HFFc6 (cell line): Measurements from ENCODE around the gene RAI1. TPM values are rescaled to one million over a fixed set of nuclear protein-coding genes. Genes with fewer than 3 reads are reported as not detected.
"Not testable (repeated sequence)": the region's sequence is repeated elsewhere in the genome, so short reads cannot be mapped to it uniquely, and the experiment has no call there.

Experiments
- DNase-seq: peaks from one replicate; pipeline ENCODE4 v3.0.0-alpha.2; 2018
- H3K27ac Mint-ChIP-seq: 2 replicates; pipeline ENCODE4 v1.8.0; 2020; ENCODE audit warnings: mild to moderate bottlenecking, mixed read lengths
- H3K27me3 Mint-ChIP-seq: 2 replicates; pipeline ENCODE4 v1.8.0; 2021; ENCODE audit warnings: mild to moderate bottlenecking, moderate library complexity, mixed read lengths; ENCODE audit not compliant: insufficient read depth
- H3K36me3 Mint-ChIP-seq: 2 replicates; pipeline ENCODE4 v1.8.0; 2021; ENCODE audit warnings: low read depth, mixed read lengths
- H3K4me1 Mint-ChIP-seq: 2 replicates; pipeline ENCODE4 v1.8.0; 2020; ENCODE audit warnings: low read depth, mixed read lengths
- H3K4me3 Mint-ChIP-seq: 2 replicates; pipeline ENCODE4 v1.8.0; 2020; ENCODE audit warnings: mild to moderate bottlenecking, moderate library complexity, mixed read lengths
- H3K9me3 Mint-ChIP-seq: 2 replicates; pipeline ENCODE4 v1.8.0; 2020; ENCODE audit warnings: mild to moderate bottlenecking, mixed read lengths
- long read RNA-seq: library from polyadenylated mRNA; unstranded; transcript quantifications from one replicate; pipeline ENCODE4 v2.0.0, GENCODE V29; 2019
- total RNA-seq, 6 experiments: library from RNA; stranded (reverse); fragmentation: NEBNext Ultra II Directional; extraction: Animal tissue kit (Norgen Biotek cat#: 25700); gene quantifications; 2 replicates in 1 of 6; 3 replicates in 5 of 6; pipeline ENCODE4 v1.2.3, GENCODE V29; 2021
- TF ChIP-seq, protein P1 (sequence below): fragments of 200-600 bp; sonication (generic); IDR thresholded peaks from 2 replicates; pipeline ENCODE4 v1.5.0; 2021; ENCODE audit warnings: antibody characterized with exemption, mild to moderate bottlenecking

RAI1 gene, protein sequence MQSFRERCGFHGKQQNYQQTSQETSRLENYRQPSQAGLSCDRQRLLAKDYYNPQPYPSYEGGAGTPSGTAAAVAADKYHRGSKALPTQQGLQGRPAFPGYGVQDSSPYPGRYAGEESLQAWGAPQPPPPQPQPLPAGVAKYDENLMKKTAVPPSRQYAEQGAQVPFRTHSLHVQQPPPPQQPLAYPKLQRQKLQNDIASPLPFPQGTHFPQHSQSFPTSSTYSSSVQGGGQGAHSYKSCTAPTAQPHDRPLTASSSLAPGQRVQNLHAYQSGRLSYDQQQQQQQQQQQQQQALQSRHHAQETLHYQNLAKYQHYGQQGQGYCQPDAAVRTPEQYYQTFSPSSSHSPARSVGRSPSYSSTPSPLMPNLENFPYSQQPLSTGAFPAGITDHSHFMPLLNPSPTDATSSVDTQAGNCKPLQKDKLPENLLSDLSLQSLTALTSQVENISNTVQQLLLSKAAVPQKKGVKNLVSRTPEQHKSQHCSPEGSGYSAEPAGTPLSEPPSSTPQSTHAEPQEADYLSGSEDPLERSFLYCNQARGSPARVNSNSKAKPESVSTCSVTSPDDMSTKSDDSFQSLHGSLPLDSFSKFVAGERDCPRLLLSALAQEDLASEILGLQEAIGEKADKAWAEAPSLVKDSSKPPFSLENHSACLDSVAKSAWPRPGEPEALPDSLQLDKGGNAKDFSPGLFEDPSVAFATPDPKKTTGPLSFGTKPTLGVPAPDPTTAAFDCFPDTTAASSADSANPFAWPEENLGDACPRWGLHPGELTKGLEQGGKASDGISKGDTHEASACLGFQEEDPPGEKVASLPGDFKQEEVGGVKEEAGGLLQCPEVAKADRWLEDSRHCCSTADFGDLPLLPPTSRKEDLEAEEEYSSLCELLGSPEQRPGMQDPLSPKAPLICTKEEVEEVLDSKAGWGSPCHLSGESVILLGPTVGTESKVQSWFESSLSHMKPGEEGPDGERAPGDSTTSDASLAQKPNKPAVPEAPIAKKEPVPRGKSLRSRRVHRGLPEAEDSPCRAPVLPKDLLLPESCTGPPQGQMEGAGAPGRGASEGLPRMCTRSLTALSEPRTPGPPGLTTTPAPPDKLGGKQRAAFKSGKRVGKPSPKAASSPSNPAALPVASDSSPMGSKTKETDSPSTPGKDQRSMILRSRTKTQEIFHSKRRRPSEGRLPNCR (N-terminal part only)
- total RNA-seq = 10 to 100 TPM; 26.9 to 29.3 (median 29.0) TPM
- long read RNA-seq, partial matches to known transcripts = 5 of 14 reads
- long read RNA-seq, other reads (novel, unspliced or antisense) = 8 of 14 reads

DNA sequence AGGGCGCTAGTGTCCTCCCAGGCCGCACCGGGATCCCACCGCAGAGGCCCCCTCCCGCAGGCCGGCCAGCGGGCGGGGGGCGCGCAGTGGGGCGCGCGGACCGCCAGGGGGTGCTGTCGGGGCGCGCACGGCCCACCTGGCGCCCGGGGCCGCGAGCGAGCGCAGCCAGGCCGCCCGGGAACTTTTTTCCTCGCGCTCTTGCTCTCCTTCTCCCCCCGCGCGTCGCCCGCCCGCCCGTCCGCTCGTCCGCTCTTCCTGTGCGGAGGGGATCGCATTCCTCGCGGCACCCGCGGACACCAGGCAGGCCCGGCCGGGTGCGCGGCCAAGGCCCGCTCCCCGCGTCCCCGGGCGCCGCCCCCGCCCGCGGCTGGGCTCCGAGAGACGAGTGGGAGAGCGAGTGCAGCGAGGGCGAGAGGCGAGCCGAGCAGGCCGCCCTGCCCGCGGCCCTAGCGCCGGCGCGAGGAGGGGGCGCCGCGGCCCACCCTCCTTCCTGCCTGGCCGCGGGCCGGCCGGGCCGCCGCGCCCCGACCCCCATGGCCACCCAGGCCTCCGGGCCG, at the start of gene RAI1:
TSS of gene RAI1 (plus strand) at position 272 of the 557 bp plus-strand sequence. CDS start 111,491 bp downstream, outside the sequence.
- H3K4me1 Mint-ChIP-seq = peaks cover 43% of the 10 kb centered on the region
- peak; percentile 77 for DNase-seq
- peak within 1 kb of the TSS; percentile 89 for H3K27ac Mint-ChIP-seq
- TF ChIP-seq, protein P1, sequence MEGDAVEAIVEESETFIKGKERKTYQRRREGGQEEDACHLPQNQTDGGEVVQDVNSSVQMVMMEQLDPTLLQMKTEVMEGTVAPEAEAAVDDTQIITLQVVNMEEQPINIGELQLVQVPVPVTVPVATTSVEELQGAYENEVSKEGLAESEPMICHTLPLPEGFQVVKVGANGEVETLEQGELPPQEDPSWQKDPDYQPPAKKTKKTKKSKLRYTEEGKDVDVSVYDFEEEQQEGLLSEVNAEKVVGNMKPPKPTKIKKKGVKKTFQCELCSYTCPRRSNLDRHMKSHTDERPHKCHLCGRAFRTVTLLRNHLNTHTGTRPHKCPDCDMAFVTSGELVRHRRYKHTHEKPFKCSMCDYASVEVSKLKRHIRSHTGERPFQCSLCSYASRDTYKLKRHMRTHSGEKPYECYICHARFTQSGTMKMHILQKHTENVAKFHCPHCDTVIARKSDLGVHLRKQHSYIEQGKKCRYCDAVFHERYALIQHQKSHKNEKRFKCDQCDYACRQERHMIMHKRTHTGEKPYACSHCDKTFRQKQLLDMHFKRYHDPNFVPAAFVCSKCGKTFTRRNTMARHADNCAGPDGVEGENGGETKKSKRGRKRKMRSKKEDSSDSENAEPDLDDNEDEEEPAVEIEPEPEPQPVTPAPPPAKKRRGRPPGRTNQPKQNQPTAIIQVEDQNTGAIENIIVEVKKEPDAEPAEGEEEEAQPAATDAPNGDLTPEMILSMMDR = peak; percentile 77
- no peaks in the 10 kb centered on the region for H3K9me3 Mint-ChIP-seq
- H3K4me3 Mint-ChIP-seq = peak within 1 kb of the TSS; percentile 93
- H3K27me3 Mint-ChIP-seq = peaks cover 3% of the 10 kb centered on the region
- H3K36me3 Mint-ChIP-seq = no peaks in the 10 kb centered on the region

DNA sequence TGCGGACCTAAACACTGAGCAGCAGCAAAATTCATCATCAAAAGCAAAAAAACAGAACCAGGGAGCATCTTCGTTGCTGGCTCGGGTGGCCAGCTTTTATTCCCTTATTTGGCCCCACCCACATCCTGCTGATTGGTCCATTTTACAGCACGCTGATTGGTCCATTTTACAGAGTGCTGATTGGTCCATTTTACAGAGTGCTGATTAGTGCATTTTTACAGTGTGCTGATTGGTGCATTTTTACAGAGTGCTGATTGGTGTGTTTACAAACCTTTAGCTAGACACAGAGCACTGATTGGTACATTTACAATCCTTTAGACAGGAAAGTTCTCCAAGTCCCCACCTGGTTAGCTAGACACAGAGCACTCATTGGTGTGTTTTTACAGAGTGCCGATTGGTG, 48.6 kb upstream of the RAI1 start:
- not testable (repeated sequence) for H3K36me3 Mint-ChIP-seq, DNase-seq

DNA sequence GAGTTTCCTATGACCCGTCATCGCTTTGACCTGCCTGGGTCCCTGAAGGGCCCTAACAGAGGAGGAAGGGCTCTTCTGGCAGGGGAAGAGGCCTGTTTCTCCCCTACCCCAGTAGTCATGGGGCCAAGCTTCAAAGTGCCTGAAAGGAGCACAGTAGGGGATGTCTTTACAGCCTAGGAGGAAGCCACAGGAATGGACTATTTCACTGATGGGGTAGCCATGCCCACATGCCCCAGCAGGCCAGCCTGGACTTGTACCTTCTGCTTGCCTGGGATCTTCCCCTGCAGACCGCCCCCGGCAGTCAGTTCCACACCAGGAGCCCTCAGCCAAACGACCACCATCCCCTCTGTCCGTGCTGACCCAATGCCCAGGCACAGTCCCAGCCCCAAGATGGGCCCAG, 47.9 kb upstream of the RAI1 start:
- no peak overlapping the region for H3K27ac Mint-ChIP-seq
- peaks cover 4% of the 10 kb centered on the region; the same call in 1 of the 2 replicates for H3K4me1 Mint-ChIP-seq
- no peak for DNase-seq
- H3K4me3 Mint-ChIP-seq = no peak overlapping the region
- H3K36me3 Mint-ChIP-seq = peaks cover 8% of the 10 kb centered on the region; the same call in 1 of the 2 replicates
- TF ChIP-seq, protein P1 = no peak
- H3K9me3 Mint-ChIP-seq = peaks cover 14% of the 10 kb centered on the region
- H3K27me3 Mint-ChIP-seq = peaks cover 47% of the 10 kb centered on the region

More for the DNA sequence above, 48.6 kb upstream of the RAI1 start:
- peaks cover 46% of the 10 kb centered on the region for H3K27me3 Mint-ChIP-seq
- H3K4me1 Mint-ChIP-seq, H3K27ac Mint-ChIP-seq, H3K4me3 Mint-ChIP-seq: not testable (repeated sequence)
- H3K9me3 Mint-ChIP-seq = peaks cover 14% of the 10 kb centered on the region

DNA sequence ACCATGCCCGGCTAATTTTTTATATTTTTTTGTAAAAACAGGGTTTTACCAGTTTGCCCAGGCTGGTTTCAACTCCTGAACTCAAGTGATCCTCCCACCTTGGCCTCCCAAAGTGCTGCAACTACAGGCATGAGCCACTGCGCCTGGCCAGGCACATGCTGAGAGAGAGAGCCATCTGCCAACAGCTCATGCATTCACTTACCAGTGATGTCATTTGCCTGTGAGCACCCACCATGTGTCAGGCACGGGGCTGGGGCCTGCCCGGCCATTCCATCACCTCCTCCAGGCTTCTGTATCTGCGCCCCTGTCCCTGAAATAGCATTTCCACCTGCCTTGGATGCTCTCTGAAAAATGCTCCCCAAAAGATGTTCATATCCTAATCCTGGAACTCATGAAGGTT, 46.1 kb upstream of the RAI1 start:
- TF ChIP-seq, protein P1 = no peak
- H3K27ac Mint-ChIP-seq = no peak overlapping the region
- H3K27me3 Mint-ChIP-seq = peaks cover 41% of the 10 kb centered on the region
- no peaks in the 10 kb centered on the region for H3K4me1 Mint-ChIP-seq
- no peak for DNase-seq
- peaks cover 14% of the 10 kb centered on the region for H3K9me3 Mint-ChIP-seq
- peaks cover 8% of the 10 kb centered on the region; the same call in 1 of the 2 replicates for H3K36me3 Mint-ChIP-seq
- no peak overlapping the region for H3K4me3 Mint-ChIP-seq

DNA sequence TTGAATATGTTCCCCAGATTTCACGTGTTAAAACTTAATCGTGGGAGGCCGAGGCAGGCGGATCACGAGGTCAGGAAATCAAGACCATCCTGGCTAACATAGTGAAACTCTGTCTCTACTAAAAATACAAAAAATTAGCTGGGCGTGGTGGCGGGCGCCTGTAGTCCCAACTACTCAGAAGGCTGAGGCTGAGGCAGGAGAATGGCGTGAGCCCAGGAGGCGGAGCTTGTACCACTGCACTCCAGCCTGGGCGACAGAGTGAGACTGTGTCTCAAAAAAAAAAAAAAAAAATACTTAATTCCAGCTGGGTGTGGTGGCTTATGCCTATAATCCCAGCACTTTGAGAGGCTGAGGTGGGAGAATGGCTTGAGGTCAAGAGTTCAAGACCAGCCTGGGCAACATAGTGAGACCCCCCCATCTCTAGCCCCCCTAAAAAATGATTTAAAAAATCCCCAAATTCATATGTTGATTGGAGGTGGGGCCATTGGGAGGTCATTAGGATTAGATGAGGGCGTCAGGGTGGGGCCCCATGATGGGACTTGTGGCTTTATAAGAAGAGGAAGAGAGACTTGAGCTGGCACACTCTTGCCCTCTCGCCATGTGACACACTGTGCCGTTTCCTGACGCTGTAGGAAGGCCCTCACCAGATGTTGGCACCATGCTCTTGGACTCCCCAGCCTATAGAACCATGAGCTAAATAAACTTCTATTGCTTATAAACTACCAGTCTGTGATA, 45.6 kb upstream of the RAI1 start:
- not testable (repeated sequence) for H3K27ac Mint-ChIP-seq, H3K36me3 Mint-ChIP-seq, DNase-seq, H3K4me3 Mint-ChIP-seq, H3K4me1 Mint-ChIP-seq
- peaks cover 14% of the 10 kb centered on the region for H3K9me3 Mint-ChIP-seq
- peaks cover 46% of the 10 kb centered on the region for H3K27me3 Mint-ChIP-seq
